Erythroblast (primary cell): Measurements from ENCODE around the gene AMELX.

Experiments
- GATA1 ChIP-seq: IDR thresholded peaks from 2 replicates; pipeline ENCODE4 v1.6.1; 2011; ENCODE audit warnings: low read depth, mild to moderate bottlenecking, control low read depth, low read length, moderate library complexity
- POLR2A ChIP-seq: IDR thresholded peaks from 2 replicates; pipeline ENCODE4 v1.6.1; 2011; ENCODE audit warnings: mild to moderate bottlenecking, low read length

DNA sequence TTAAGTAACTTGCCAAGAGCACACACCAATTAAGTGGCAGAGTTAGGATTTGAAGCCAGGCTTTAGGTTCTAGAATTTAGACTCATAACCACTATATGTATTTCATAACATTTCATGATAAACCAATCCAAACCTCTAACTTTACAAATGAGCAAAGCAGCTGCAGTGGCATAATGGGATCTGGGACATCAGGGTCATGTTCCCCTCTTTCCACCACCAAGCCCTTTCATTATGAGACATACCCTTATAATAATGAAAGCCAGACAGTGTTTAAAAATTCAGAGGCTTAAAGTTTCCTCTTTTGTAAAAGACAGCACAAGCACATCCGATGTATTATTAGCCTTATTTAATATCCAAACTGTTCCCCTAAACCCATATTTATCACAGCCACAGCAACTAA lies 28.3 kb upstream of the AMELX start:
- no peak for TF ChIP-seq POLR2A
- no peak for TF ChIP-seq GATA1
